Activated B cell treated with CpG ODN at 0.5 μM for 24 hours (primary cell): ENCODE data around the gene ANKS1A. TPM values are rescaled to one million over a fixed set of nuclear protein-coding genes. Genes with fewer than 3 reads are reported as not detected.

Source experiments
- ATAC-seq: fragments of 200-7000 bp; cut with Tn5 transposase; one replicate; pipeline ENCODE4 v1.10.0; 2021; ENCODE audit warnings: low read depth, mild to moderate bottlenecking, moderate library complexity
- CTCF ChIA-PET: fragments of 350-600 bp; sonication (Branson Sonifier 250); formaldehyde crosslinking; loops from one replicate; lab custom pipeline; 2021; ENCODE audit warnings: antibody characterized with exemption; lab: Charles Lee
- POLR2A ChIA-PET: fragments of 350-600 bp; sonication (Branson Sonifier 250); formaldehyde crosslinking; loops from one replicate; lab custom pipeline; 2021; ENCODE audit warnings: antibody characterized with exemption; lab: Charles Lee
- DNase-seq: peaks from one replicate; pipeline ENCODE4 v3.0.0; 2022
- H3K27ac Mint-ChIP-seq: one replicate; pipeline ENCODE4 v1.8.0; 2020; ENCODE audit warnings: mixed read lengths
- H3K27me3 Mint-ChIP-seq: one replicate; pipeline ENCODE4 v1.8.0; 2021; ENCODE audit warnings: mixed read lengths
- H3K36me3 Mint-ChIP-seq: one replicate; pipeline ENCODE4 v1.8.0; 2021; ENCODE audit warnings: low read depth, mixed read lengths
- H3K4me1 Mint-ChIP-seq: one replicate; pipeline ENCODE4 v1.8.0; 2021; ENCODE audit warnings: mixed read lengths
- H3K4me3 Mint-ChIP-seq: one replicate; pipeline ENCODE4 v1.8.0; 2020; ENCODE audit warnings: mild to moderate bottlenecking, mixed read lengths
- H3K9me3 Mint-ChIP-seq: one replicate; pipeline ENCODE4 v1.8.0; 2020; ENCODE audit warnings: mixed read lengths
- intact Hi-C: fragments of 100-400 bp; cut with micrococcal nuclease; formaldehyde crosslinking; loops from one replicate; pipeline ENCODE4 v1.15.1; 2024
- total RNA-seq: library from RNA; stranded (reverse); gene quantifications from 2 replicates; pipeline ENCODE4 v1.2.3, GENCODE V29; 2022
- TF ChIP-seq, protein P1 (sequence below): fragments of 200-600 bp; IDR thresholded peaks from one replicate; pipeline ENCODE4 v1.8.0; 2022; ENCODE audit warnings: antibody characterized with exemption, mild to moderate bottlenecking

ANKS1A gene
- total RNA-seq, 1 donor from 2014 or later, result 12.6 TPM

GRCh38 chr6:35007016-35007415 is 118.0 kb downstream of the ANKS1A start:
- ChIA-PET POLR2A (no interaction called here), CTCF (no interaction called here)
- intact Hi-C loops, result no loop called here
- no peaks in the 10 kb centered on the region for H3K4me1 Mint-ChIP-seq
- DNase-seq (no peak), ATAC-seq (no peak)
- TF ChIP-seq, protein P1, sequence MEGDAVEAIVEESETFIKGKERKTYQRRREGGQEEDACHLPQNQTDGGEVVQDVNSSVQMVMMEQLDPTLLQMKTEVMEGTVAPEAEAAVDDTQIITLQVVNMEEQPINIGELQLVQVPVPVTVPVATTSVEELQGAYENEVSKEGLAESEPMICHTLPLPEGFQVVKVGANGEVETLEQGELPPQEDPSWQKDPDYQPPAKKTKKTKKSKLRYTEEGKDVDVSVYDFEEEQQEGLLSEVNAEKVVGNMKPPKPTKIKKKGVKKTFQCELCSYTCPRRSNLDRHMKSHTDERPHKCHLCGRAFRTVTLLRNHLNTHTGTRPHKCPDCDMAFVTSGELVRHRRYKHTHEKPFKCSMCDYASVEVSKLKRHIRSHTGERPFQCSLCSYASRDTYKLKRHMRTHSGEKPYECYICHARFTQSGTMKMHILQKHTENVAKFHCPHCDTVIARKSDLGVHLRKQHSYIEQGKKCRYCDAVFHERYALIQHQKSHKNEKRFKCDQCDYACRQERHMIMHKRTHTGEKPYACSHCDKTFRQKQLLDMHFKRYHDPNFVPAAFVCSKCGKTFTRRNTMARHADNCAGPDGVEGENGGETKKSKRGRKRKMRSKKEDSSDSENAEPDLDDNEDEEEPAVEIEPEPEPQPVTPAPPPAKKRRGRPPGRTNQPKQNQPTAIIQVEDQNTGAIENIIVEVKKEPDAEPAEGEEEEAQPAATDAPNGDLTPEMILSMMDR, result no peak
- no peaks in the 10 kb centered on the region for H3K27me3 Mint-ChIP-seq
- peaks cover 14% of the 10 kb centered on the region for H3K36me3 Mint-ChIP-seq
- H3K4me3 Mint-ChIP-seq, result no peak overlapping the region
- H3K9me3 Mint-ChIP-seq, result no peaks in the 10 kb centered on the region
- no peak overlapping the region for H3K27ac Mint-ChIP-seq

DNA sequence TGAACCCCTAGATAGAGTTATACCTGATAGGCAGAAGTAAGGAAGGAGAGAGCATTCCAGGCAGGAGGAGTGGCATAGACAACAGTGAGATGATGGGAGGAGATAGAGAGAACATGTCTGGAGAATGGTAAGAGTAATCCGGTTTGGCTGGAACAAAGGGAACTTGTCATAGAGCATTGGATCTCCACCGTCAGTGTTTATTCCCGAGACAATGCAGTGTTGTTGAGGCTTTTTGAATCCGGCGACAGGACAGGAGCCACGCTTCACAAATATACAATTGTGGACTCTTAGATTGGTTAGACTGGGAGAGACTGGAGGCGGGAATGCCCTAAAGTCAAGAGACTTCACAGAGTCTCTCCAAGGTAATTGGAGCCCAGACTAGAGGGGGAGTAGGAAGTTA is 119.8 kb downstream of the ANKS1A start:
- no peak for ATAC-seq
- no peaks in the 10 kb centered on the region for H3K4me1 Mint-ChIP-seq
- CTCF ChIA-PET, result no interaction called here

DNA sequence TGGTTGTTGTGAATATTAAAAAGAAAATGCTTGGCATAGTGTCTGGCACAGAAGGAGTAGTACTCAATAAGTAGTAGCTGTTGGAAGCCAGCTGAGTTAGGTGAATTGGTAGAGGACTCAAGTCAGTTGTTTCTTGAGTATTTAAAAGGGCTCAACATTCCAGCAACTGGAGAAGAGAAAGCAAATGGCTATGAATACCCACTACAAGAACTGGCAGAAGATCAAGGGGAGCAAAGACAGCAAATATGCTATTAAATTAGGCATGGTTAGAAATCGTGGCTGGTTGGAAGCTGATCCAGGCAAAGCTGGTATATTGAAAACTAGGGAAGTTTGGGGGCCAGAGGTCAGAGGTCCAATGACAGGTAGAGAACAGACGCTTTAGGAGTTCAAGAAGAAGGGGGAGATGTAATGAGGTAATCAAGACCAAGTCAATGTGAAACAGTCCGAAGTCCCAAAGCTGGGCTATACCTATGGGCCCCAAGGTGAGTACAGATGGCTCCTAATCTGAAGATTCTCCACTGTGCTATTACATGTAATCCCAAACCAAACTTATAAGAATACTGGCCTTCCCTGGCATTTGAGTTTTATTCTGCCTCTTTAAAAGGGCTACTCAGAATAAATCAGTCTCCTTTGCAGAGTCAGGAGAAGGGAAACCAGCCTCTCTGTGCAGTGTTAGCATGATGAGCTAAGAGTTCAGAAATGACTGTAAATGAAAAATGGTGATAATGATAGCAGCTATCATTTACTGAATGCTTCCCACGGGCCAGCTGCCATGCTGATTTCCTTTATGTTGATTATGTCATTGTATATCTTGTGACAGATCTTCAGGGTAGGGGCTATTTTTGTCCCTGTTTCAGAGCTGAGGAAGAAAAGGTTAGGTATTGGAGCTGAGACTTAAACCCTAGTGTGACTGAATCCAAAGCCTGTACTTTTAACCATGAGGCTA is 122.3 kb downstream of the ANKS1A start:
- no peak for ATAC-seq
- CTCF ChIA-PET, result no interaction called here

More for the DNA sequence above, 119.8 kb downstream of the ANKS1A start:
- intact Hi-C loops, result no loop called here
- TF ChIP-seq, protein P1, result no peak
- H3K27me3 Mint-ChIP-seq, result no peaks in the 10 kb centered on the region
- H3K27ac Mint-ChIP-seq, result no peak overlapping the region
- no peaks in the 10 kb centered on the region for H3K9me3 Mint-ChIP-seq
- peaks cover 7% of the 10 kb centered on the region for H3K36me3 Mint-ChIP-seq
- DNase-seq, result no peak
- POLR2A ChIA-PET, result no interaction called here
- H3K4me3 Mint-ChIP-seq, result no peak overlapping the region

DNA sequence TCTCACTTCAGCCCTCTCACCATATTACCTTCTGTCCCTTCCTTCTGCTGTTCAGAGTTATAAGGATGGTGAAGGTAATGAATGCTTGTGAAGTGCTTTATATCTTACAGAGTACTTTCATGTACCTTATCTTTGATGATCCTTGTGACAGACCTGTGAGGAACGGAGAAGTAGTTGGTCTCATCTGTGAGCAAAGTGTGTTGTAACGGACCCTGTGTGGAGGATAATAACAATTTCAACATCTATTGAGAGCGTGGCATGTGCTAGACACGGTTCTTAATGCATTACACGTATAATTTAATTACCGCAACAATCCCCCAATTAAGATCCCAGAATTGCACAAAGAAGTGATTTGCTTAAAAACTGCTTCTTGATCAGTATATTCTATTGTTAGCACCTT is 124.6 kb downstream of the ANKS1A start:
- Mint-ChIP-seq H3K9me3 (no peaks in the 10 kb centered on the region), H3K27ac (no peak overlapping the region), H3K4me3 (no peak overlapping the region), H3K27me3 (no peaks in the 10 kb centered on the region), H3K36me3 (peaks cover 21% of the 10 kb centered on the region), H3K4me1 (no peaks in the 10 kb centered on the region)
- no peak for ATAC-seq
- ChIA-PET CTCF (no interaction called here), POLR2A (no interaction called here)
- DNase-seq, result no peak
- intact Hi-C loops, result no loop called here
- TF ChIP-seq, protein P1, result no peak

More for the DNA sequence above, 122.3 kb downstream of the ANKS1A start:
- Mint-ChIP-seq H3K27ac (no peak overlapping the region), H3K4me3 (no peak overlapping the region), H3K4me1 (no peaks in the 10 kb centered on the region), H3K27me3 (no peaks in the 10 kb centered on the region), H3K9me3 (no peaks in the 10 kb centered on the region), H3K36me3 (peaks cover 4% of the 10 kb centered on the region)
- intact Hi-C loops, result no loop called here
- TF ChIP-seq, protein P1, result no peak
- POLR2A ChIA-PET, result no interaction called here
- DNase-seq, result no peak

- intact Hi-C loops, result no loop called here
- ChIA-PET POLR2A (no interaction called here), CTCF (no interaction called here)
- Mint-ChIP-seq H3K4me3 (no peak overlapping the region), H3K9me3 (no peaks in the 10 kb centered on the region), H3K36me3 (peaks cover 27% of the 10 kb centered on the region), H3K27me3 (no peaks in the 10 kb centered on the region), H3K27ac (no peak overlapping the region), H3K4me1 (no peaks in the 10 kb centered on the region)
- ATAC-seq, result no peak
- TF ChIP-seq, protein P1, result no peak
- no peak for DNase-seq
Measured at GRCh38 chr6:35014341-35014740, 125.3 kb downstream of the ANKS1A start.
